HepG2 (cell line): ENCODE data around the gene USH2A. TPM values are rescaled to one million over a fixed set of nuclear protein-coding genes. Genes with fewer than 3 reads are reported as not detected.

Experiments
- ATAC-seq: fragments of 200-7000 bp; cut with Tn5 transposase; 3 replicates; pipeline ENCODE4 v1.9.1; 2020; ENCODE audit warnings: mild to moderate bottlenecking, moderate library complexity
- BruUV-seq: library from RNA; stranded (reverse); fragments of 400-500 nt; replicated peaks from 2 replicates; lab custom pipeline; 2021; lab: Mats Ljungman, UMichigan
- CTCF ChIA-PET: fragments of 300-600 bp; formaldehyde crosslinking; extraction: SDS; loops from one replicate; lab custom pipeline; 2021; ENCODE audit warnings: low total read pairs, inconsistent platforms, low intra/inter-chr PET ratio; lab: Yijun Ruan, JAX
- POLR2A ChIA-PET: fragments of 350-600 bp; sonication (Branson Sonifier 250); formaldehyde crosslinking; loops from one replicate; lab custom pipeline; 2020; ENCODE audit warnings: antibody characterized with exemption, inconsistent platforms; lab: Yijun Ruan, JAX
- DNase-seq: peaks from one replicate; pipeline ENCODE4 v3.0.0-alpha.2; 2015; ENCODE audit warnings: low spot score
- FAIRE-seq: peaks from 3 replicates; lab custom pipeline; 2011; peaks lifted over from hg19 to GRCh38; lab: Jason Lieb, UNC
- H2AFZ ChIP-seq: one replicate; pipeline ENCODE4 v1.6.1; 2011; ENCODE audit warnings: low read length, inconsistent platforms
- H3K27ac ChIP-seq: fragments of 300-600 bp; 3 replicates; pipeline ENCODE4 v1.8.0; 2011; ENCODE audit warnings: mixed run types, mild to moderate bottlenecking, mixed read lengths, low read length, inconsistent platforms; ENCODE audit not compliant: insufficient read depth; ENCODE audit errors: extremely low read length
- H3K27me3 ChIP-seq, 2 experiments: fragments of 200-600 bp in 1 of 2; 2 replicates in 1 of 2; 3 replicates in 1 of 2; pipeline versions ENCODE4 v1.6.0 to v1.8.0; 2011; ENCODE audit warnings: low read length in 2 of 2, mild to moderate bottlenecking in 2 of 2, moderate library complexity in 2 of 2, inconsistent platforms in 1 of 2; ENCODE audit not compliant: insufficient read depth in 2 of 2, control insufficient read depth in 1 of 2
- H3K36me3 ChIP-seq, 2 experiments: fragments of 200-600 bp in 1 of 2; replicated peaks in 1 of 2; 2 replicates in 1 of 2; 3 replicates in 1 of 2; pipeline versions ENCODE4 v1.5.1 to v1.8.0; 2011; ENCODE audit warnings: low read length in 2 of 2, inconsistent platforms in 1 of 2; ENCODE audit not compliant: insufficient read depth in 2 of 2, control insufficient read depth in 1 of 2
- H3K4me1 ChIP-seq: 2 replicates; pipeline ENCODE4 v1.5.1; 2012; ENCODE audit warnings: low read length, inconsistent platforms; ENCODE audit not compliant: insufficient read depth
- H3K4me2 ChIP-seq: 2 replicates; pipeline ENCODE4 v1.6.0; 2011; ENCODE audit warnings: low read depth, low read length, inconsistent platforms
- H3K4me3 ChIP-seq, 3 experiments: fragments of 200-600 bp in 1 of 3; sonication (generic), shearing (Covaris generic) in 1 of 3; replicated peaks in 1 of 3; 2 replicates each; pipeline ENCODE4 v1.5.1; 2011 to 2016; ENCODE audit warnings: low read length in 3 of 3, inconsistent platforms in 2 of 3, low read depth in 2 of 3, mild to moderate bottlenecking in 2 of 3, control low read depth in 1 of 3, mixed read lengths in 1 of 3; ENCODE audit not compliant: insufficient read depth in 1 of 3
- H3K79me2 ChIP-seq: one replicate; pipeline ENCODE4 v1.6.1; 2011; ENCODE audit warnings: low read length, inconsistent platforms; ENCODE audit not compliant: insufficient read depth
- H3K9ac ChIP-seq: 2 replicates; pipeline ENCODE4 v1.6.0; 2011; ENCODE audit warnings: mild to moderate bottlenecking, low read depth, low read length, inconsistent platforms; ENCODE audit not compliant: insufficient read depth
- H3K9me3 ChIP-seq: 2 replicates; pipeline ENCODE4 v1.5.1; 2012; ENCODE audit warnings: mild to moderate bottlenecking, low read length
- H4K20me1 ChIP-seq: 2 replicates; pipeline ENCODE4 v1.6.0; 2011; ENCODE audit warnings: inconsistent platforms, mild to moderate bottlenecking, low read length, moderate library complexity; ENCODE audit not compliant: insufficient read depth
- BRD4 ChIP-seq: sonication (generic); formaldehyde crosslinking; IDR thresholded peaks from 2 replicates; pipeline ENCODE4 v1.4.0; 2020; ENCODE audit warnings: missing genetic modification reagents
- CCDC6 ChIP-seq: sonication (generic); formaldehyde crosslinking; IDR thresholded peaks from 2 replicates; pipeline ENCODE4 v1.8.1; 2022; ENCODE audit warnings: mild to moderate bottlenecking, missing genetic modification reagents, moderate library complexity
- ERF ChIP-seq: IDR thresholded peaks from 2 replicates; pipeline ENCODE4 v1.6.1; 2018; ENCODE audit warnings: missing biosample characterization, missing genetic modification reagents
- GATAD1 ChIP-seq: IDR thresholded peaks from 2 replicates; pipeline ENCODE4 v1.6.1; 2016; ENCODE audit warnings: missing genetic modification reagents, missing compliant biosample characterization
- HOXA3 ChIP-seq: sonication (generic); formaldehyde crosslinking; IDR thresholded peaks from 2 replicates; pipeline ENCODE4 v1.5.0; 2020; ENCODE audit warnings: missing genetic modification reagents
- HOXA9 ChIP-seq: sonication (generic); formaldehyde crosslinking; IDR thresholded peaks from 2 replicates; pipeline ENCODE4 v1.8.1; 2022; ENCODE audit warnings: missing genetic modification reagents, mild to moderate bottlenecking, moderate library complexity, borderline replicate concordance
- KLF15 ChIP-seq: sonication (generic); formaldehyde crosslinking; IDR thresholded peaks from 2 replicates; pipeline ENCODE4 v1.8.1; 2023; ENCODE audit warnings: borderline replicate concordance, mild to moderate bottlenecking, inconsistent platforms, missing genetic modification reagents, mixed read lengths
- PRDM10 ChIP-seq: sonication (generic); formaldehyde crosslinking; IDR thresholded peaks from 2 replicates; pipeline ENCODE4 v1.4.0; 2020; ENCODE audit warnings: low read depth, missing genetic modification reagents
- TFE3 ChIP-seq: IDR thresholded peaks from 2 replicates; pipeline ENCODE4 v1.6.1; 2016
- TOPORS ChIP-seq: sonication (generic); formaldehyde crosslinking; IDR thresholded peaks from 2 replicates; pipeline ENCODE4 v1.8.0; 2023; ENCODE audit warnings: mild to moderate bottlenecking, missing genetic modification reagents
- ZBTB1 ChIP-seq: sonication (generic); formaldehyde crosslinking; IDR thresholded peaks from 2 replicates; pipeline ENCODE4 v1.4.0; 2020; ENCODE audit warnings: missing genetic modification reagents, borderline replicate concordance
- ZNF589 ChIP-seq: sonication (generic); formaldehyde crosslinking; conservative IDR thresholded peaks from 2 replicates; pipeline ENCODE4 v1.8.0; 2022; ENCODE audit warnings: mild to moderate bottlenecking, moderate library complexity, missing genetic modification reagents
- WGBS: methylation state at CpG from one replicate; pipeline ENCODE4 v1.1.6; 2017; ENCODE audit warnings: low lambda C conversion rate; 5-methylcytosine and 5-hydroxymethylcytosine counted together
- in situ Hi-C: cut with HindIII; loops from 2 replicates; pipeline ENCODE4 v1.10.0; 2017; ENCODE audit warnings: low pct_unique_long_range_greater_than_20kb; ENCODE audit not compliant: extremely low pct_ligation_motif_present
- intact Hi-C: fragments of 100-400 bp; cut with micrococcal nuclease; formaldehyde crosslinking; loops from one replicate; pipeline ENCODE4 v1.10.0; 2022; ENCODE audit not compliant: unreplicated experiment
- polyA plus RNA-seq, 8 experiments: library from polyadenylated mRNA; depleted of rRNA in 3 of 8; stranded (reverse) in 7 of 8; unstranded in 1 of 8; fragments of >200 nt; fragmentation: Illumina TruSeq in 4 of 8; extraction: Trizol in 4 of 8; gene quantifications; 2 replicates each; pipeline versions ENCODE4 v1.2.1 to v1.2.3, GENCODE V29; 2011 to 2016; ENCODE audit warnings: low read depth in 4 of 8, missing spikeins in 1 of 8, mixed read lengths in 1 of 8; ENCODE audit not compliant: insufficient read depth in 1 of 8
- total RNA-seq, 5 experiments: library from RNA; depleted of rRNA; stranded (reverse); fragments of >200 nt; fragmentation: Illumina TruSeq; extraction: Trizol; gene quantifications; 2 replicates each; pipeline ENCODE4 v1.2.3, GENCODE V29; 2016; ENCODE audit warnings: low read depth in 1 of 5

USH2A gene
- total and polyA plus RNA-seq, 2 of the 13 experiments (the other 11 are each of a cell fraction or from before 2014, with no cell fraction given): 0.02 TPM; not detected in 1

GRCh38 chr1:215900684-215901083 is 522.6 kb downstream of the USH2A start:
- Histone ChIP-seq H2AFZ (no peak overlapping the region), H3K4me3 (no peak overlapping the region), H3K36me3 (no peaks in the 10 kb centered on the region), H3K4me2 (no peak overlapping the region), H3K9me3 (no peaks in the 10 kb centered on the region), H3K27ac (no peak overlapping the region), H4K20me1 (no peaks in the 10 kb centered on the region), H3K4me1 (no peaks in the 10 kb centered on the region), H3K27me3 (no peaks in the 10 kb centered on the region), H3K9ac (no peak overlapping the region), H3K79me2 (no peaks in the 10 kb centered on the region)
- ATAC-seq (no peak), DNase-seq (no peak), FAIRE-seq (no peak)
- BruUV-seq: no TSS peak
- under 1% methylated on average over 6 of the region's 6 CpGs for WGBS
- no peak for TF ChIP-seq HOXA9 (CRISPR knock-in tag)
- no peak for TF ChIP-seq CCDC6 (CRISPR knock-in tag)
- no peak for TF ChIP-seq TOPORS (CRISPR knock-in tag)
- intact Hi-C loops (no loop called here), in situ Hi-C loops (no loop called here)
- ChIA-PET CTCF (no interaction called here), POLR2A (no interaction called here)

GRCh38 chr1:215899901-215900300 is 523.3 kb downstream of the USH2A start:
- H3K27ac ChIP-seq: no peak overlapping the region
- H3K27me3 ChIP-seq: no peaks in the 10 kb centered on the region
- no peak overlapping the region for H3K4me2 ChIP-seq
- WGBS: 28% methylated on average over 5 of the region's 5 CpGs
- no peaks in the 10 kb centered on the region for H3K4me1 ChIP-seq
- intact Hi-C loops (no loop called here), in situ Hi-C loops (no loop called here)
- FAIRE-seq: no peak
- TF ChIP-seq ZNF589 (CRISPR knock-in tag) (no peak), TFE3 (no peak), GATAD1 (no peak), PRDM10 (CRISPR knock-in tag) (no peak), ZBTB1 (CRISPR knock-in tag) (no peak), BRD4 (CRISPR knock-in tag) (no peak), HOXA3 (CRISPR knock-in tag) (no peak), ERF (CRISPR knock-in tag) (no peak), KLF15 (CRISPR knock-in tag) (no peak)
- no peak overlapping the region for H2AFZ ChIP-seq
- no peaks in the 10 kb centered on the region for H3K36me3 ChIP-seq
- H3K9ac ChIP-seq: no peak overlapping the region
- no peaks in the 10 kb centered on the region for H3K79me2 ChIP-seq
- H4K20me1 ChIP-seq: no peaks in the 10 kb centered on the region
- no peaks in the 10 kb centered on the region for H3K9me3 ChIP-seq
- no peak overlapping the region for H3K4me3 ChIP-seq
- no peak for ATAC-seq
- CTCF ChIA-PET: no interaction called here
- no peak for DNase-seq
- POLR2A ChIA-PET: no interaction called here
- BruUV-seq: no TSS peak
